A673 (cell line): ENCODE results near the gene EIF4E3.

Experiments
- EZH2 ChIP-seq: fragments of 200-600 bp; sonication (generic); IDR thresholded peaks from 2 replicates; pipeline ENCODE4 v1.6.1; 2017; ENCODE audit warnings: borderline replicate concordance, low read depth, mild to moderate bottlenecking, mixed read lengths, antibody characterized with exemption, low read length; ENCODE audit not compliant: poor library complexity, severe bottlenecking
- TF ChIP-seq, protein P1 (sequence below): fragments of 300-800, 200-600 bp; sonication (generic); conservative IDR thresholded peaks from 2 replicates; pipeline ENCODE4 v1.5.1; 2017; ENCODE audit warnings: low read depth, mild to moderate bottlenecking, antibody characterized with exemption, low read length, moderate library complexity, mixed read lengths

DNA sequence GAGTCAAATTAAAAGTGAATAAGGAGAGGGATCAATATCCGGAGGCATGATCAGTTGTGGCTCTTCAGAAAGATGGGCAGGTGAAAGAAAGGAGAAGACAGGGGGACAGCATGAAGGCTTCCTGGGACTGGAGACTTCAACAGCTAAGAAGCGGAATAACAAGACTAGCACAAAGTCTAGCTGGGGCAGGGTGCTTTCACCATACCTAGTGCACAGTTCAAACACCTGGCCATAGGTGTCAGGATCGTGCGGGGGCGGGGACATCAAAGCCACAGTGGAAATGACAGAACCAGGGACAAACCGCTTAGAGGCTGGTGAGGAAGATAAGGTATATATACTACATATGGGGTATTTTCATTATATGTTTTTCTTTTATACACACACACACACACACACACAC, 75.4 kb downstream of the EIF4E3 start:
- TF ChIP-seq, protein P1, sequence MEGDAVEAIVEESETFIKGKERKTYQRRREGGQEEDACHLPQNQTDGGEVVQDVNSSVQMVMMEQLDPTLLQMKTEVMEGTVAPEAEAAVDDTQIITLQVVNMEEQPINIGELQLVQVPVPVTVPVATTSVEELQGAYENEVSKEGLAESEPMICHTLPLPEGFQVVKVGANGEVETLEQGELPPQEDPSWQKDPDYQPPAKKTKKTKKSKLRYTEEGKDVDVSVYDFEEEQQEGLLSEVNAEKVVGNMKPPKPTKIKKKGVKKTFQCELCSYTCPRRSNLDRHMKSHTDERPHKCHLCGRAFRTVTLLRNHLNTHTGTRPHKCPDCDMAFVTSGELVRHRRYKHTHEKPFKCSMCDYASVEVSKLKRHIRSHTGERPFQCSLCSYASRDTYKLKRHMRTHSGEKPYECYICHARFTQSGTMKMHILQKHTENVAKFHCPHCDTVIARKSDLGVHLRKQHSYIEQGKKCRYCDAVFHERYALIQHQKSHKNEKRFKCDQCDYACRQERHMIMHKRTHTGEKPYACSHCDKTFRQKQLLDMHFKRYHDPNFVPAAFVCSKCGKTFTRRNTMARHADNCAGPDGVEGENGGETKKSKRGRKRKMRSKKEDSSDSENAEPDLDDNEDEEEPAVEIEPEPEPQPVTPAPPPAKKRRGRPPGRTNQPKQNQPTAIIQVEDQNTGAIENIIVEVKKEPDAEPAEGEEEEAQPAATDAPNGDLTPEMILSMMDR: no peak
- TF ChIP-seq EZH2: no peak
